Mononuclear cell (primary cell): ENCODE data around the gene ZNF726. TPM values are rescaled to one million over a fixed set of nuclear protein-coding genes. Genes with fewer than 3 reads are reported as not detected.
"Not testable (repeated sequence)": the region's sequence is repeated elsewhere in the genome, so short reads cannot be mapped to it uniquely, and the experiment has no call there.

Experiments
- H3K27me3 ChIP-seq: 2 replicates; pipeline ENCODE4 v1.6.0; 2011; ENCODE audit warnings: low read length, control low read depth; ENCODE audit not compliant: insufficient read depth
- H3K4me1 ChIP-seq: 2 replicates; pipeline ENCODE4 v1.5.1; 2011; ENCODE audit warnings: mild to moderate bottlenecking, low read length, control low read depth; ENCODE audit not compliant: insufficient read depth
- H3K4me3 ChIP-seq: 2 replicates; pipeline ENCODE4 v1.5.1; 2011; ENCODE audit warnings: mild to moderate bottlenecking, low read length, moderate library complexity
- H3K9me3 ChIP-seq: 2 replicates; pipeline ENCODE4 v1.5.1; 2011; ENCODE audit warnings: low read depth, mild to moderate bottlenecking, control low read depth, low read length
- total RNA-seq: library from RNA; depleted of rRNA; stranded (reverse); fragments of >200 nt; gene quantifications from one replicate; pipeline ENCODE4 v1.2.3, GENCODE V29; 2012

ZNF726 gene
- total RNA-seq, 1 donor = 2.9 TPM

DNA sequence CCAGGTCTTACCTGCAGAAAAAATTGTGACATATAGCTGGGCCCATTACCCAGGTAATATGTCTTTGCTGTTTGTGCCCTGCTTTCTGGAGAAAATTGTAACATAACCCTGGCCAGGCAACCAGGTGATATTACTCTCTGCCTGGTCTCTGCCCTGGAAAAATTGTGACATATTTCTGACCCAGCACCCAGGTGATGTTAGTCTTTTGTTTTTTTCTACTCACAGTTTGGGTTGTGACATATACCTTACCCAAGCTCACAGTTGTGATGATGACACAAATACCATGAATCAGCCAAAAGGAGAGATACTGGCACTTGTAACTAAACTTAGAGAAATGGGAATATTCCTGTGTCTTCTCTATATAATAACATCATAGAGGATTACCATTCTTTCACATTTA is 6.5 kb upstream of the ZNF726 start:
- Histone ChIP-seq H3K4me1 (no peaks in the 10 kb centered on the region), H3K9me3 (peaks cover 6% of the 10 kb centered on the region), H3K4me3 (no peak overlapping the region), H3K27me3 (no peaks in the 10 kb centered on the region)

DNA sequence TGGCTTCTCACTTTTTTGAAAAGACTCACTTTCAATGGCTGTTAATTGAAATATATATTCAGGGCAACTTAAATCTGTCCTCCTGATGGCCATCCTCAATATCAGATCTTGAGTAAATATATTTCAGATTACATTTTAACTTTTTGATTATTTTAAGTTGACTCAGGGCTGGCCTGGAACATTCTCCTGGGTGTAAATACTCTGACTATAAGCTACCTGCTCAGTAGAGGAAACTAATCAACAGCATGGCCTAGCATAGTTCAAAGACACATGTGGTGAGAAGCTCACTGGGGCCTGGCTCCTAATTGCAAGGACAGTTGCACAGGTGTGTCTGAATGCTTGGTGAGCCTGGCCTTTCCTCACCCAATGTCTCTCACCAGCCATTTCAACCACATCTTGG is 5.5 kb upstream of the ZNF726 start:
- Histone ChIP-seq H3K4me1 (peaks cover 1% of the 10 kb centered on the region), H3K9me3 (peaks cover 6% of the 10 kb centered on the region), H3K27me3 (no peaks in the 10 kb centered on the region), H3K4me3 (no peak overlapping the region)

DNA sequence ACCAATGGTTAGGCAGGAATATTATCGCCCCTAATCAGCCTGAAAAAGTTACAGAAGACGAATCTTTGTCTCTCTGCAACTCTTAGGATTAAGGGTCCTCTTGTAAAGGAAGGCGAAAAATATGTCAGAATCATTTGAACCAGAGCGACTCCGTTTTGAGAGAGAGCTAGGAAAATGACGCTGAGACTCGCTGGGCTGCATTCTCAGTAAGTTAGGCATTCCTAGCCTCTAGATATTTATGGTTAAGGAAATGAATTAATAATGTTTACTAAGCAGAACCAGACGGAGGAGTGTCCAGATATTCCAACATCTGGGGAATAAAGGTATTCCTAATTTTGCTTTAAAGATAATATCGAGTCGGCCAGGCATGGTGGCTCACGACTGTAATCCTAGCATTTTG is 755 bp upstream of the ZNF726 start:
- H3K4me1 ChIP-seq = peaks cover 15% of the 10 kb centered on the region
- peak overlapping the region; percentile 56 for H3K4me3 ChIP-seq

DNA sequence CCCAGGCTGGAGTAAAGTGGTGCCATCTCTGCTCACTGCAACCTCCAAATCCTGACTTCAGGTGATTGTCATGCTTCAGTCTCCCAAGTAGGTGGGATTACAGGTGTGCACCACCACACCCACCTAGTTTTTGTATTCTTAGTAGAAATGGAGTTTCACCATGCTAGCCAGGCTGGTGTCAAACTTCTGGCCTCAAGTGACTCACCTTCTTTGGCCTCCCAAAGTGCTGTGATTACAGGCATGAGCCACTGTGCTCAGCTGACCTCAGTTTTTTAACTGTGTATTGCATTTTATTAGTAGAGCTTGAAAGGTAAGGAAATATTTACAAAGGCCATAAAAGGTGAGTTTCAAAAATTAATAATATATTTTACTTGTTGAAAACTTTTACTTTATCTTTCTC is 2.3 kb downstream of the ZNF726 start:
- no peak overlapping the region for H3K4me3 ChIP-seq
- H3K9me3 ChIP-seq = peaks cover 4% of the 10 kb centered on the region
- H3K4me1 ChIP-seq = peaks cover 15% of the 10 kb centered on the region
- H3K27me3 ChIP-seq = no peaks in the 10 kb centered on the region

More for the DNA sequence above, 755 bp upstream of the ZNF726 start:
- Histone ChIP-seq H3K9me3 (peaks cover 4% of the 10 kb centered on the region), H3K27me3 (no peaks in the 10 kb centered on the region)

DNA sequence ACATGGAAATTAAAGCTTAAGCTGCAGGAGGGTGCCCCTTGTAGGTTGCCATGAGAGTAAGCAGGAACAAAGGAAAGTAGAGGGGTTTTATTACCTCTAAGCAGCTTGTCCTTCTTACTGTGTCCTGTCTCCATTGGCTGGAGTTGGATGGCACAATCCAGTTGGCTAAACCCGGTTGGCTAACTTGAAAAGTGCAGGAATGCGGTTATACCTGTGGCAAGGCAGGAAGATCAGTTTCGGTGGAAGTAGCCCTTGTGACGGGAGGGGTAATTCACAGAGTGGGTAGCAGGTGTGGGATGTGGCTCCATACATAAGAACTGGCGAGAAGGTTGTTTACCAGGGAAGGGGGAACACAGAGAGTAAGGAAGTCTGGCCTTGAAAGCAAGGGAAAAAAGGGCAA is 3.2 kb downstream of the ZNF726 start:
- H3K4me3 ChIP-seq = no peak overlapping the region
- H3K9me3 ChIP-seq = peaks cover 4% of the 10 kb centered on the region
- H3K4me1 ChIP-seq = peaks cover 15% of the 10 kb centered on the region
- no peaks in the 10 kb centered on the region for H3K27me3 ChIP-seq

DNA sequence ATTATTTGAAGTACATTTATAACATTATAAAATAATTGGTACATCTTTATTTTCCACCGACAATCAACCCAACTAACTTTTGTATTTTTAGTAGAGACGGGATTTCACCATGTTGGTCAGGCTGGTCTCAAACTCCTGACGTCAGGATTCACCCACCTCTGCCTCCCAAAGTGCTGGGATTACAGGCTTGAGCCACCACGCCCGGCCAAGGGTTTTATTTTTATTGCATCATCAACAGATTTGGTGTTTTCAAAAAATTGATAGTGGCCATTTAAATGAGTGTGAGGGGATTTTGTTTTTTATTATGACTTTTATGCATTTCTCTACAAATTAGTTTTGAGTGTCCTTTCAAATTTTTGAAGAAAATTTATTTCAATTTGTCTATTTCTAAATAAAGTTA is 10.6 kb downstream of the ZNF726 start:
- Histone ChIP-seq H3K27me3 (no peaks in the 10 kb centered on the region), H3K4me3 (no peak overlapping the region), H3K4me1 (no peaks in the 10 kb centered on the region), H3K9me3 (peaks cover 9% of the 10 kb centered on the region)

DNA sequence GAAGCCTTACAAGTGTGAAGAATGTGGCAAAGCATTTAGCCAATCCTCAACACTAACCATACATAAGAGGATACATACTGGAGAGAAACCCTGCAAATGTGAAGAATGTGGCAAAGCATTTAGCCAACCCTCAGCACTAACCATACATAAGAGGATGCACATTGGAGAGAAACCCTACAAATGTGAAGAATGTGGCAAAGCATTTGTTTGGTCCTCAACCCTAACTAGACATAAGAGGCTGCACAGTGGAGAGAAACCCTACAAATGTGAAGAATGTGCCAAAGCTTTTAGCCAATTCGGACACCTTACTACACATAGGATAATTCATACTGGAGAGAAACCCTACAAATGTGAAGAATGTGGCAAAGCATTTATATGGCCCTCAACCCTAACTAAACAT is 18.2 kb downstream of the ZNF726 start:
- peaks cover 61% of the 10 kb centered on the region for H3K9me3 ChIP-seq
- H3K4me1 ChIP-seq = no peaks in the 10 kb centered on the region
- H3K27me3 ChIP-seq = no peaks in the 10 kb centered on the region
- no peak overlapping the region for H3K4me3 ChIP-seq

DNA sequence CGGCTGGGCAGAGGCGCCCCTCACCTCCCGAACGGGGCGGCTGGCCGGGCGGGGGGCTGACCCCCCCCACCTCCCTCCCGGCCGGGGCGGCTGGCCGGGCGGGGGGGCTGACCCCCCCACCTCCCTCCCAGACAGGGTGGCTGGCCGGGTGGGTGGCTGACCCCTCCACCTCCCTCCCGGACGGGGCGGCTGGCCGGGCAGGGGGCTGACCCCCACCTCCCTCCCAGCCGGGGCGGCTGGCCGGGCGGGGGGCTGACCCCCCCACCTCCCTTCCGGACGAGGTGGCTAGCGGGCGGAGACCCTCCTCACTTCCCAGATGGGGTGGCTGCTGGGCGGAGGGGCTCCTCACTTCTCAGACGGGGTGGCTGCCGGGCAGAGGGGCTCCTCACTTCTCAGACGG is 22.3 kb downstream of the ZNF726 start:
- not testable (repeated sequence) for H3K4me1 ChIP-seq, H3K27me3 ChIP-seq, H3K4me3 ChIP-seq
- H3K9me3 ChIP-seq = peaks cover 64% of the 10 kb centered on the region

DNA sequence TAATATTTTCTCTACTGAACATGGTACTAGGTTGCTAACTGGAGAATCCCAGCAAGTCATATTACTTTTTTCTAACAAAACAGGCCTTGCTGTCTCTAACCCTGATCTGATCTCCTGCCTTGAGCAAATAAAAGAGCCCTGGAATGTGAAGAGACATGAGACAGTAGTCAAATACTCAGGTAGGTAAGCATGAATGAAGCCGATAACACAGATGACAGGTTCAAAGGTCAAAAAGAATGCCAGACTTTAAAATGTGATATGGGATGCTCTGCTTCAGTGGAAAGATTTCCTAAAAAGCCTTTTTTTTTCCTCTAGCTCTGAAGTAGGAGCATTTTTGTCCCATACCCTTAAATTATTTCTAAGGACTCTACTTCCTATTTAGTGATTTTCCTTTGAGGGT is 28.7 kb downstream of the ZNF726 start:
- Histone ChIP-seq H3K27me3 (no peaks in the 10 kb centered on the region), H3K9me3 (peaks cover 34% of the 10 kb centered on the region), H3K4me1 (no peaks in the 10 kb centered on the region), H3K4me3 (no peak overlapping the region)

DNA sequence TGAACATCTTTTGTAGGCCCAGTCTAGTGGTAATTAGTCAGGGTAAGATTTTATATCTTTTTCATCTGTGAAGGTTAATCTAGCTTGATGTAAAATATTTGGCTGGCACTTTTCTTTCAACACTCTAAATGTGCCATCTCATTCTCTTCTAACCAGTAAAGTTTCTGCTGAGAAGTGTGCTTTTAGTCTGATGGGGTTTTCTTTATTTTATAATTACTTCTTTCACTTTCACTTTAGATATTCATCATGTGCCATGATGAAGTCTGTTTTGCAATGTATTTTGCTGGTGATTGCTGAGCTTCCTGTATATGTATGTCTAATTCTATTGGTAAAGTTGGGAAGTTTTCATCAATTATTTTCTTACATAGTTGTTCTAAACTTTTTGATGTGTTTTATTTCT is 31.9 kb downstream of the ZNF726 start:
- Histone ChIP-seq H3K27me3 (no peaks in the 10 kb centered on the region), H3K4me1 (no peaks in the 10 kb centered on the region), H3K9me3 (peaks cover 15% of the 10 kb centered on the region)

DNA sequence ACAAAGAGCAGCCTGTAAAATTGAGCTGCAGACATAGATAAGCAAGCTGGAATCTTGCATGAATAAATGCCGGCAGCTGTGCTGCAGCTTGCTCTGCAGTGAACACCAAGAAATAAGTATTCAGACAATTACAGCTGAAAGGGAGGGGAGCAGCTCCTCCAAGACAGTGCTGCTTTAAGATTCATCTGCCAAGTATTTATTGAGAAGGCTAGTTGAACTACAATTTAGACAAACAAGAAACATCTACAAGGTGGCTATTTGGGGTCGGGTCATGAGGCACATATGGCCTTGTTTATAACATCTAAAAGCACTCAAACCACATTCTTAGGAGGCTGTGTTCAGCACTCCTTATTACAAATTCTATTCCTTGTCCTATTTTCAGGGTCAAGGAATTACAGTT is 34.9 kb downstream of the ZNF726 start:
- peaks cover 6% of the 10 kb centered on the region for H3K9me3 ChIP-seq
- no peaks in the 10 kb centered on the region for H3K27me3 ChIP-seq
- H3K4me1 ChIP-seq = no peaks in the 10 kb centered on the region
- no peak overlapping the region for H3K4me3 ChIP-seq

More for the DNA sequence above, 31.9 kb downstream of the ZNF726 start:
- no peak overlapping the region for H3K4me3 ChIP-seq

DNA sequence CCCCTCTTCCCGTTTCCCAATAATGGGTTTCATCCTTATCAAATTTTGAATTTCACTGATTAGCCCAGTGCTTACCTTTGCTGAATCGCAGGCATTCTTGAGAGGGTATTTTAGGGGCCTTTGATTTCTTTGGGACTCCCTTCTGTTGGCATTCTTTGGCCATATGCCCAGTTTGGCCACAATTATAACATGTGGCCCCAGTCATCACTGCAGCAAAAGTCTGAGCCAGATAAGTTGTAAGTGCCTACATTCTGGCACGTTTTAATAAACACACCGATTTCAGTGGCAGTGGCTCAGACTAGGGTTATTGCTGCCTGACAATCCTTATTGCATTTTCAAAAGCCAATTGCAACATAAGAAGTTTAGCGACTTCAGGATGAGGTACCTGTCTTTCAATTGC is 41.4 kb downstream of the ZNF726 start:
- no peaks in the 10 kb centered on the region for H3K4me1 ChIP-seq
- H3K27me3 ChIP-seq = no peaks in the 10 kb centered on the region
- no peak overlapping the region for H3K4me3 ChIP-seq
- H3K9me3 ChIP-seq = no peaks in the 10 kb centered on the region

DNA sequence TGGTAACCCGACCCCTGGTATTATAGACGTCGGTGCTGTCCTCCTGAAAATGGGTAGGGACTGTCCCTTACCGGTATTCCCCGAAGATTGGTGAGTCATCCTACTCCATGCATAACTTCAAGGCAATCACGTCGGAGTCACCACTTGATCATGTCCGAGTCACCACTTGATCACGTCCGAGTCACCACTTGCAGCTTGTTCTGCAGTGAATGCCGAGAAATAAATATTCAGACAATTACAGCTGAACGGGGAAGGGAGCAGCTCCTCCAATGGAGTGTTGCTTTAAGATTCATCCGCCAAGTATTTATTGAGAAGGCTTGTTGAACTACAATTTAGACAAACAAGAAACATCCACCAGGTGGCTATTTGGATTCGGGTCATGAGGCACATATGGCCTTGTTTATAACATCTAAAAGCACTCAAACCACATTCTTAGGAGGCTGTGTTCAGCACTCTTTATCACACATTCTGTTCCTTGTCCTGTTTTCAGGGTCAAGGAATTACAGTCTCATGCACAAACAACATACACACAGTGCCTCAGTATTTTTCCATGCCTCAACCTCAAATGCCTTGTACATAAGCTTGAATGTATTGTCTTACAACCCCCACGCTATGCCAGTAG is 43.1 kb downstream of the ZNF726 start:
- Histone ChIP-seq H3K4me1 (no peaks in the 10 kb centered on the region), H3K9me3 (peaks cover 5% of the 10 kb centered on the region), H3K27me3 (no peaks in the 10 kb centered on the region), H3K4me3 (no peak overlapping the region)

DNA sequence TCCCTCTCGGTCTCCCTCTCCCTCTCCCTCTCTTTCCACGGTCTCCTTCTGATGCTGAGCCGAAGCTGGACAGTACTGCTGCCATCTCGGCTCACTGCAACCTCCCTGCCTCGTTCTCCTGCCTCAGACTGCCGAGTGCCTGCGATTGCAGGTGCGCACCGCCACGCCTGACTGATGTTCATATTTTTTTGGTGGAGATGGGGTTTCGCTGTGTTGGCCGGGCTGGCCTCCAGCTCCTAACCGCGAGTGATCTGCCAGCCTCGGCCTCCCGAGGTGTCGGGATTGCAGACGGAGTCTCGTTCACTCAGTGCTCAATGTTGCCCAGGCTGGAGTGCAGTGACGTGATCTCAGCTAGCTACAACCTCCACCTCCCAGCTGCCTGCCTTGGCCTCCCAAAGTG is 48.7 kb downstream of the ZNF726 start:
- not testable (repeated sequence) for H3K4me1 ChIP-seq, H3K9me3 ChIP-seq, H3K4me3 ChIP-seq, H3K27me3 ChIP-seq

DNA sequence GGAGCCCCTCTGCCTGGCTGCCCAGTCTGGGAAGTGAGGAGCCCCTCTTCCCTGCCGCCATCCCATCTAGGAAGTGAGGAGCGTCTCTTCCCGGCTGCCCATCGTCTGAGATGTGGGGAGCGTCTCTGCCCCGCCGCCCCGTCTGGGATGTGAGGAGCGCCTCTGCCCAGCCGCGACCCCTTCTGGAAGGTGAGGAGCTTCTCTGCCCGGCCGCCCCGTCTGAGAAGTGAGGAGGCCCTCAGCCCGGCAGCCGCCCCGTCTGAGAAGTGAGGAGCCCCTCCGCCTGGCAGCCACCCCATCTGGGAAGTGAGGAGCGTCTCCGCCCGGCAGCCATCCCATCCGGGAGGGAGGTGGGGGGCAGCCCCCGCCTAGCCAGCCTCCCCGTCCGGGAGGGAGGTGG is 49.2 kb downstream of the ZNF726 start:
- H3K27me3 ChIP-seq, H3K9me3 ChIP-seq, H3K4me1 ChIP-seq, H3K4me3 ChIP-seq: not testable (repeated sequence)

DNA sequence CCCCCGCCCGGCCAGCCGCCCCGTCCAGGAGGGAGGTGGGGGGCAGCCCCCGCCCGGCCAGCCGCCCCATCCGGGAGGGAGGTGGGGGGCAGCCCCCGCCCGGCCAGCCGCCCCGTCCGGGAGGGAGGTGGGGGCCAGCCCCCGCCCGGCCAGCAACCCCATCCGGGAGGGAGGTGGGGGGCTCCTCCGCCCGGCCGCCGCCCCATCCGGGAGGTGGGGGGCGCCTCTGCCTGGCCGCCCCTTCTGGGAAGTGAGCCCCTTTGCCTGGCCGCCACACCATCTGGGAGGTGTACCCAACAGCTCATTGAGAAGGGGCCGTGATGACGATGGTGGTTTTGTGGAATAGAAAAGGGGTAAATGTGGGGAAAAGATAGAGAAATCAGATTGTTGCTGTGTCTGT is 49.6 kb downstream of the ZNF726 start:
- not testable (repeated sequence) for H3K27me3 ChIP-seq, H3K4me3 ChIP-seq, H3K9me3 ChIP-seq, H3K4me1 ChIP-seq
